CD4-positive, alpha-beta T cell treated with Interleukin-17A for 1 hour (primary cell): ENCODE data around the gene MEA1.
"Not testable (repeated sequence)": the region's sequence is repeated elsewhere in the genome, so short reads cannot be mapped to it uniquely, and the experiment has no call there.

Source experiments
- DNase-seq: peaks from one replicate; pipeline ENCODE4 v3.0.0-alpha.2; 2020

MEA1 gene

GRCh38 chr6:43006251-43006650 is 7.5 kb downstream of the MEA1 start:
- DNase-seq: no peak

- no peak for DNase-seq
Measured at GRCh38 chr6:43005844-43006243, 7.9 kb downstream of the MEA1 start.

GRCh38 chr6:43001843-43002242 is 11.9 kb downstream of the MEA1 start:
- no peak for DNase-seq

GRCh38 chr6:42998205-42998604 is 15.5 kb downstream of the MEA1 start:
- DNase-seq: not testable (repeated sequence)

GRCh38 chr6:42996513-42996912 is 17.2 kb downstream of the MEA1 start:
- no peak for DNase-seq

GRCh38 chr6:42993445-42993844 is 20.3 kb downstream of the MEA1 start:
- DNase-seq: no peak

- DNase-seq: no peak
Measured at GRCh38 chr6:42989923-42990322, 23.8 kb downstream of the MEA1 start.

- no peak for DNase-seq
Measured at GRCh38 chr6:42988486-42989020, 25.2 kb downstream of the MEA1 start.

GRCh38 chr6:42987533-42988451 is 26.0 kb downstream of the MEA1 start:
- no peak for DNase-seq

GRCh38 chr6:42984924-42985475 is 28.7 kb downstream of the MEA1 start:
- DNase-seq: peak; percentile 25

GRCh38 chr6:42984001-42984923 is 29.5 kb downstream of the MEA1 start, which contains the start of gene PPP2R5D:
Gene PPP2R5D, plus strand, starts transcription at chr6:42984570. Its CDS starts 108 bp downstream, at chr6:42984678.
- peak; percentile 99 for DNase-seq

- DNase-seq: no peak
Measured at GRCh38 chr6:42981836-42982235, 31.9 kb downstream of the MEA1 start.

GRCh38 chr6:42979523-42980177 is 34.1 kb downstream of the MEA1 start:
- peak; percentile 20 for DNase-seq

GRCh38 chr6:42978839-42979522 is 34.8 kb downstream of the MEA1 start, which contains the start of gene PEX6:
Gene PEX6, minus strand, starts transcription at chr6:42979181. Its CDS starts 31 bp downstream, at chr6:42979150.
- peak; percentile 94 for DNase-seq

GRCh38 chr6:42978487-42978838 is 35.3 kb downstream of the MEA1 start:
- peak; percentile 18 for DNase-seq

GRCh38 chr6:42974919-42975505 is 38.7 kb downstream of the MEA1 start:
- DNase-seq: no peak

GRCh38 chr6:42973926-42974325 is 39.8 kb downstream of the MEA1 start:
- no peak for DNase-seq

- DNase-seq: no peak
Measured at GRCh38 chr6:42971746-42972327, 41.9 kb downstream of the MEA1 start.

- no peak for DNase-seq
Measured at GRCh38 chr6:42970871-42971612, 42.7 kb downstream of the MEA1 start.

GRCh38 chr6:42969934-42970333 is 43.8 kb downstream of the MEA1 start:
- DNase-seq: no peak
